PC-9 (cell line): ENCODE data around the gene NALCN. TPM values are rescaled to one million over a fixed set of nuclear protein-coding genes. Genes with fewer than 3 reads are reported as not detected.

Source experiments
- BruUV-seq: library from RNA; stranded (reverse); fragments of 400-500 nt; replicated peaks from 2 replicates; lab custom pipeline; 2021; lab: Mats Ljungman, UMichigan
- CTCF ChIA-PET: fragments of 300-600 bp; sonication (Branson Sonifier 250); formaldehyde crosslinking; loops from one replicate; lab custom pipeline; 2022; ENCODE audit warnings: antibody characterized with exemption; lab: Charles Lee
- POLR2A ChIA-PET: fragments of 300-600 bp; sonication (Branson Sonifier 250); formaldehyde crosslinking; loops from one replicate; lab custom pipeline; 2022; ENCODE audit warnings: antibody characterized with exemption; ENCODE audit not compliant: unreplicated experiment; lab: Charles Lee
- DNase-seq, 2 experiments: peaks; one replicate each; pipeline versions ENCODE4 v3.0.0 to v3.0.0-alpha.2; 2015 to 2022; ENCODE audit warnings: mixed read lengths in 1 of 2
- H2AFZ ChIP-seq: fragments of 200-600 bp; sonication (generic); 2 replicates; pipeline ENCODE4 v1.8.1; 2017; ENCODE audit warnings: antibody characterized with exemption
- H3F3A ChIP-seq: fragments of 200-600 bp; sonication (generic); 2 replicates; pipeline ENCODE4 v1.8.1; 2017; ENCODE audit warnings: antibody characterized with exemption, mild to moderate bottlenecking, low read depth; ENCODE audit not compliant: insufficient read depth
- H3K27ac ChIP-seq: fragments of 200-600 bp; sonication (generic); 2 replicates; pipeline ENCODE4 v1.6.1; 2016; ENCODE audit warnings: mixed run types
- H3K27me3 ChIP-seq: fragments of 200-600 bp; sonication (generic); 2 replicates; pipeline ENCODE4 v1.6.1; 2016; ENCODE audit warnings: low read depth, mixed run types; ENCODE audit not compliant: insufficient read depth
- H3K36me3 ChIP-seq: fragments of 200-600 bp; sonication (generic); 2 replicates; pipeline ENCODE4 v1.6.1; 2016; ENCODE audit warnings: low read depth, mixed run types
- H3K4me1 ChIP-seq: fragments of 200-600 bp; sonication (generic); replicated peaks from 2 replicates; pipeline ENCODE4 v1.6.1; 2016; ENCODE audit warnings: mixed run types; ENCODE audit not compliant: insufficient read depth
- H3K4me2 ChIP-seq: fragments of 200-600 bp; sonication (generic); 2 replicates; pipeline ENCODE4 v1.6.1; 2017; ENCODE audit warnings: mixed run types
- H3K4me3 ChIP-seq: fragments of 200-600 bp; sonication (generic); 2 replicates; pipeline ENCODE4 v1.6.1; 2016; ENCODE audit warnings: mixed run types
- H3K79me2 ChIP-seq: fragments of 200-600 bp; sonication (generic); 2 replicates; pipeline ENCODE4 v1.6.1; 2017; ENCODE audit warnings: low read depth, mixed run types
- H3K9me2 ChIP-seq: fragments of 200-600 bp; sonication (generic); 2 replicates; pipeline ENCODE4 v1.8.1; 2017; ENCODE audit warnings: mild to moderate bottlenecking; ENCODE audit not compliant: insufficient read depth
- H3K9me3 ChIP-seq: fragments of 200-600 bp; sonication (generic); 2 replicates; pipeline ENCODE4 v1.8.1; 2016; ENCODE audit warnings: low read depth; ENCODE audit not compliant: insufficient read depth
- H4K20me1 ChIP-seq: fragments of 200-600 bp; sonication (generic); 2 replicates; pipeline ENCODE4 v1.8.1; 2017; ENCODE audit not compliant: insufficient read depth
- EZH2 ChIP-seq: fragments of 200-600 bp; sonication (generic); IDR thresholded peaks from 2 replicates; pipeline ENCODE4 v1.8.0; 2017; ENCODE audit warnings: antibody characterized with exemption, low read depth
- intact Hi-C: fragments of 100-400 bp; cut with micrococcal nuclease; formaldehyde crosslinking; loops from one replicate; pipeline ENCODE4 v1.10.0; 2022; ENCODE audit not compliant: unreplicated experiment
- total RNA-seq: library from RNA; stranded (reverse); gene quantifications from 2 replicates; pipeline ENCODE4 v1.2.3, GENCODE V29; 2021
- TF ChIP-seq, protein P1 (sequence below): fragments of 200-600 bp; sonication (generic); conservative IDR thresholded peaks from 2 replicates; pipeline ENCODE4 v1.6.1; 2017; ENCODE audit warnings: mixed run types, antibody characterized with exemption, mild to moderate bottlenecking, moderate library complexity

The NALCN gene
- total RNA-seq, 1 experiment from 2014 or later: 7.7 TPM

DNA sequence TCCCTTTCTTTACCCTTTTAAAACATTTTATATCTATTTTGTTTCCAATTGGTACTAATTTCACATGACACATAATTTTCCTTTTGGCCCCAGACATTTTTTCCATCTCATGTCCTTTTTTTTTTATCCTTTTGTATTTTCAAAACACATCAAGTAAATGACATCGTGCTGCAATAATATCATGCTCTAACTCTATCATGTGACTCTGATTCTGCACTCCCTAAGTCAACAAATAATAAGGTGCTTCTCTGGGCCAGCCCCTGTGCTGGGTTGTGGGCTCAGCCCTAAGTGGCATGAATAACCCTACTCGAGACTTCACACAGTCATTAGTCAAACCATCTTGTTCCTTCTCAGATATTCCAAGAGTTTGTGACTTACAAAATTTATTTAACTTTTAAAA, 21.7 kb downstream of the NALCN start:
- Histone ChIP-seq H3K9me3 (no peaks in the 10 kb centered on the region), H3K27me3 (no peaks in the 10 kb centered on the region), H2AFZ (no peak overlapping the region), H3K4me2 (no peak overlapping the region), H3K4me1 (peaks cover 10% of the 10 kb centered on the region; the same call in 1 of the 2 replicates), H3K9me2 (no peaks in the 10 kb centered on the region), H4K20me1 (no peaks in the 10 kb centered on the region), H3K27ac (no peak overlapping the region), H3K4me3 (no peak overlapping the region), H3K36me3 (no peaks in the 10 kb centered on the region), H3K79me2 (no peaks in the 10 kb centered on the region), H3F3A (no peaks in the 10 kb centered on the region; the same call in 1 of the 2 replicates)
- no TSS peak for BruUV-seq
- no peak for TF ChIP-seq EZH2
- TF ChIP-seq, protein P1, sequence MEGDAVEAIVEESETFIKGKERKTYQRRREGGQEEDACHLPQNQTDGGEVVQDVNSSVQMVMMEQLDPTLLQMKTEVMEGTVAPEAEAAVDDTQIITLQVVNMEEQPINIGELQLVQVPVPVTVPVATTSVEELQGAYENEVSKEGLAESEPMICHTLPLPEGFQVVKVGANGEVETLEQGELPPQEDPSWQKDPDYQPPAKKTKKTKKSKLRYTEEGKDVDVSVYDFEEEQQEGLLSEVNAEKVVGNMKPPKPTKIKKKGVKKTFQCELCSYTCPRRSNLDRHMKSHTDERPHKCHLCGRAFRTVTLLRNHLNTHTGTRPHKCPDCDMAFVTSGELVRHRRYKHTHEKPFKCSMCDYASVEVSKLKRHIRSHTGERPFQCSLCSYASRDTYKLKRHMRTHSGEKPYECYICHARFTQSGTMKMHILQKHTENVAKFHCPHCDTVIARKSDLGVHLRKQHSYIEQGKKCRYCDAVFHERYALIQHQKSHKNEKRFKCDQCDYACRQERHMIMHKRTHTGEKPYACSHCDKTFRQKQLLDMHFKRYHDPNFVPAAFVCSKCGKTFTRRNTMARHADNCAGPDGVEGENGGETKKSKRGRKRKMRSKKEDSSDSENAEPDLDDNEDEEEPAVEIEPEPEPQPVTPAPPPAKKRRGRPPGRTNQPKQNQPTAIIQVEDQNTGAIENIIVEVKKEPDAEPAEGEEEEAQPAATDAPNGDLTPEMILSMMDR: no peak
- DNase-seq: no peak
- intact Hi-C loops: no loop called here
- POLR2A ChIA-PET: no interaction called here
- CTCF ChIA-PET: no interaction called here

DNA sequence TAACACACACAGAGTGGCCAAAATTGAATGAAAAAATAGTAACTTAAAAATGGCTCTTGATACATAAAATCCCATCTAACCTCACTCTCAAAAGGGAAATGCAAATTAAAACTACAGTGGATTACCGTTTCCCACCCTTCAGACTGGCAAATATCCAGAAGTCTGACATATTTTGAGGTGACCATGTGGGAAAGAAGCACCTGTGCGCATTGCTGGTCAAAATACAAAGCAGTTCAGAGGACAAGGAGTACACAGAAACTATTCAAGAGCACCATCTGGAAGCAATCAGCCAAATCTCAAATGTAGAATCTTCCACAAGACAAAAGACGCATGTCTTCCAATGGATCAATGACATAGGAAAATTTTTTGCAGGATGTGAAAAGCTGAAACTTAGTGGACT, 23.2 kb downstream of the NALCN start:
- CTCF ChIA-PET: no interaction called here
- H3K4me2 ChIP-seq: no peak overlapping the region
- no peaks in the 10 kb centered on the region for H4K20me1 ChIP-seq
- no peak for DNase-seq
- H3K9me3 ChIP-seq: no peaks in the 10 kb centered on the region
- H3K27ac ChIP-seq: no peak overlapping the region
- intact Hi-C loops: no loop called here
- peaks cover 5% of the 10 kb centered on the region; the same call in 1 of the 2 replicates for H3K4me1 ChIP-seq
- H3K79me2 ChIP-seq: no peaks in the 10 kb centered on the region
- H2AFZ ChIP-seq: no peak overlapping the region
- H3F3A ChIP-seq: no peaks in the 10 kb centered on the region; the same call in 1 of the 2 replicates
- no peaks in the 10 kb centered on the region for H3K27me3 ChIP-seq
- no peak overlapping the region for H3K4me3 ChIP-seq
- H3K9me2 ChIP-seq: no peaks in the 10 kb centered on the region
- no TSS peak for BruUV-seq
- no peaks in the 10 kb centered on the region for H3K36me3 ChIP-seq
- POLR2A ChIA-PET: no interaction called here
- TF ChIP-seq, protein P1: no peak
- no peak for TF ChIP-seq EZH2

DNA sequence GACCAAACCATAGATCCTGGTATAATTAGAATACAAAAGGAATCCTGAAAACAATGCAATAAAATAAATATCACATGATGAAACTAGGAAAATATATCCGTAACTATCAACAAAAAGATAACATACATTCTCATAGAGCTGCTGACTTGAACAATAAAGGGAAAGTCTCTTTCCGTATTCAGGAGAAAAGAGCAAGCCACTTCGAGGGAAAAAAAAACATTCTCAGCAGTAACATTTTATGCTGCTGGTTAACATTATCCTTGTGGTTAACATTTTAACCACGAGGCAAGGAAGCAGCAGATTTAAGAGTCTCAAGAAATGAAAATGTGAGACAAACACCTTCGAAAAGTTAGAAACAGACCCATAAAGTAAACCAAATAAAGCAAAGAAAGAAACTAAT, 25.8 kb downstream of the NALCN start:
- TF ChIP-seq, protein P1: no peak
- TF ChIP-seq EZH2: no peak
- H3K27me3 ChIP-seq: no peaks in the 10 kb centered on the region
- CTCF ChIA-PET: no interaction called here
- no peaks in the 10 kb centered on the region for H3K9me3 ChIP-seq
- POLR2A ChIA-PET: no interaction called here
- BruUV-seq: no TSS peak
- H3K4me1 ChIP-seq: no peaks in the 10 kb centered on the region
- no peak overlapping the region for H3K27ac ChIP-seq
- no peak overlapping the region for H2AFZ ChIP-seq
- no peak overlapping the region for H3K4me3 ChIP-seq
- H3K4me2 ChIP-seq: no peak overlapping the region
- H4K20me1 ChIP-seq: no peaks in the 10 kb centered on the region
- H3K79me2 ChIP-seq: no peaks in the 10 kb centered on the region
- peaks cover 7% of the 10 kb centered on the region; the same call in 1 of the 2 replicates for H3K36me3 ChIP-seq
- no peaks in the 10 kb centered on the region for H3K9me2 ChIP-seq
- no peaks in the 10 kb centered on the region for H3F3A ChIP-seq
- intact Hi-C loops: no loop called here
- no peak for DNase-seq
